Uterus (tissue), 4 donors: Measurements from ENCODE around the gene TPP2. TPM values are rescaled to one million over a fixed set of nuclear protein-coding genes. Genes with fewer than 3 reads are reported as not detected.
A peak's percentile ranks its signal among the peaks of the same experiment; 100 is the strongest.

Experiments
- DNase-seq, 2 donors: peaks; one replicate each; pipeline ENCODE4 v3.0.0-alpha.2; 2019 to 2020
- H3K27ac ChIP-seq, 2 donors: fragments of 200-600 bp; sonication (generic); 1 replicate in 1 of 2; 2 replicates in 1 of 2; pipeline ENCODE4 v1.5.1; 2016 to 2018
- H3K27me3 ChIP-seq, 2 donors: fragments of 200-600 bp; sonication (generic); one replicate each; pipeline ENCODE4 v1.5.1; 2018 to 2019; ENCODE audit warnings: control low read depth in 1 of 2
- H3K36me3 ChIP-seq, 2 donors: fragments of 200-600 bp; sonication (generic); one replicate each; pipeline ENCODE4 v1.5.1; 2019; ENCODE audit warnings: control low read depth in 1 of 2
- H3K4me1 ChIP-seq, 2 donors: fragments of 200-600 bp; sonication (generic); one replicate each; pipeline ENCODE4 v1.5.1; 2018 to 2019; ENCODE audit warnings: control low read depth in 1 of 2
- H3K4me3 ChIP-seq, 2 donors: fragments of 200-600 bp; sonication (generic); 1 replicate in 1 of 2; 2 replicates in 1 of 2; pipeline ENCODE4 v1.5.1; 2018 to 2019; ENCODE audit warnings: mild to moderate bottlenecking in 1 of 2
- H3K9me3 ChIP-seq, 2 donors: fragments of 200-600 bp; sonication (generic); one replicate each; pipeline ENCODE4 v1.5.1; 2019; ENCODE audit warnings: control low read depth in 1 of 2
- CTCF ChIP-seq, 4 experiments: fragments of 200-600 bp in 2 of 4; fragments of 450-650 bp in 2 of 4; sonication (generic) in 2 of 4; IDR thresholded peaks; one replicate each; pipeline ENCODE4 v1.5.1; 2016 to 2019; ENCODE audit warnings: antibody characterized with exemption in 4 of 4, mild to moderate bottlenecking in 2 of 4, moderate library complexity in 1 of 4
- POLR2A ChIP-seq, 2 donors: fragments of 450-650 bp; IDR thresholded peaks; one replicate each; pipeline ENCODE4 v1.6.1; 2016; ENCODE audit warnings: antibody characterized with exemption in 2 of 2, mild to moderate bottlenecking in 1 of 2, moderate library complexity in 1 of 2
- intact Hi-C: fragments of 100-400 bp; cut with DNase I; formaldehyde crosslinking; loops from one replicate; pipeline ENCODE4 v1.15.1; 2023; ENCODE audit warnings: low total_unique reads
- total RNA-seq, 4 donors: library from RNA; depleted of rRNA in 3 of 4; stranded (reverse); fragments of >200 nt in 3 of 4; gene quantifications; one replicate each; pipeline versions ENCODE4 v1.1.0 to v1.2.4, GENCODE V29; 2014 to 2023
- donor health status: DM: yes; HTN: yes; CAD: no.

Gene TPP2
- total RNA-seq, 4 donors from 2014 or later: 42.1 to 83.5 (median 48.7) TPM

GRCh38 chr13:102694937-102695336 lies 98.2 kb downstream of the TPP2 start, which contains the start of gene METTL21C:
TSS of gene METTL21C (minus strand) at chr13:102695044. CDS start at chr13:102694498, 546 bp downstream.
- no peak for TF ChIP-seq CTCF (IDR thresholded peaks at IDR 0.05)
- no peak for TF ChIP-seq POLR2A (IDR thresholded peaks at IDR 0.05)
- intact Hi-C loops: no loop called here
- peak within 1 kb of the TSS in 1 of 2 donors; percentile 60 for H3K27ac ChIP-seq
- no peaks in the 10 kb centered on the region for H3K27me3 ChIP-seq
- no peaks in the 10 kb centered on the region for H3K36me3 ChIP-seq
- no peak within 1 kb of the TSS for H3K4me3 ChIP-seq
- H3K9me3 ChIP-seq: no peaks in the 10 kb centered on the region
- DNase-seq: no peak
- H3K4me1 ChIP-seq: peaks cover 0 to 3% of the 10 kb centered on the region in 2 donors

GRCh38 chr13:102696465-102696864 lies 99.7 kb downstream of the TPP2 start:
- no peak for DNase-seq
- no peaks in the 10 kb centered on the region for H3K36me3 ChIP-seq
- no peaks in the 10 kb centered on the region for H3K9me3 ChIP-seq
- no peaks in the 10 kb centered on the region for H3K27me3 ChIP-seq
- no peak overlapping the region for H3K4me3 ChIP-seq
- H3K27ac ChIP-seq: no peak overlapping the region
- intact Hi-C loops: no loop called here
- TF ChIP-seq POLR2A (IDR thresholded peaks at IDR 0.05) (no peak), CTCF (IDR thresholded peaks at IDR 0.05) (no peak)
- peaks cover 5 to 6% of the 10 kb centered on the region in 2 donors for H3K4me1 ChIP-seq

GRCh38 chr13:102697264-102697663 lies 100.5 kb downstream of the TPP2 start:
- no peak for TF ChIP-seq CTCF (IDR thresholded peaks at IDR 0.05)
- no peak for TF ChIP-seq POLR2A (IDR thresholded peaks at IDR 0.05)
- H3K9me3 ChIP-seq: no peaks in the 10 kb centered on the region
- intact Hi-C loops: no loop called here
- DNase-seq: no peak
- H3K27me3 ChIP-seq: no peaks in the 10 kb centered on the region
- no peak overlapping the region for H3K27ac ChIP-seq
- H3K4me1 ChIP-seq: peaks cover 5 to 6% of the 10 kb centered on the region in 2 donors
- no peaks in the 10 kb centered on the region for H3K36me3 ChIP-seq
- H3K4me3 ChIP-seq: no peak overlapping the region

- Histone ChIP-seq H3K27ac (peak overlapping the region in 1 of 2 donors; percentile 93), H3K27me3 (no peaks in the 10 kb centered on the region), H3K4me3 (no peak overlapping the region), H3K36me3 (no peaks in the 10 kb centered on the region), H3K9me3 (no peaks in the 10 kb centered on the region), H3K4me1 (peaks cover 5 to 6% of the 10 kb centered on the region in 2 donors)
- intact Hi-C loops: no loop called here
- no peak for DNase-seq
- TF ChIP-seq CTCF (IDR thresholded peaks at IDR 0.05): no peak
- no peak for TF ChIP-seq POLR2A (IDR thresholded peaks at IDR 0.05)
Measured at GRCh38 chr13:102697929-102698648, 101.3 kb downstream of the TPP2 start.

- no peak for TF ChIP-seq CTCF (IDR thresholded peaks at IDR 0.05)
- TF ChIP-seq POLR2A (IDR thresholded peaks at IDR 0.05): no peak
- no peaks in the 10 kb centered on the region for H3K9me3 ChIP-seq
- peak overlapping the region in 1 of 2 donors; percentile 93 for H3K27ac ChIP-seq
- DNase-seq: no peak
- H3K4me3 ChIP-seq: no peak overlapping the region
- no peaks in the 10 kb centered on the region for H3K36me3 ChIP-seq
- H3K4me1 ChIP-seq: peaks cover 5 to 6% of the 10 kb centered on the region in 2 donors
- H3K27me3 ChIP-seq: no peaks in the 10 kb centered on the region
- intact Hi-C loops: no loop called here
Measured at GRCh38 chr13:102698649-102698980, 101.8 kb downstream of the TPP2 start.
